GM21529 (cell line): ENCODE measurements around the gene LRIG3.
"Not testable (repeated sequence)": the region's sequence is repeated elsewhere in the genome, so short reads cannot be mapped to it uniquely, and the experiment has no call there.

Experiments
- ATAC-seq: cut with Tn5 transposase; IDR thresholded peaks from one replicate; pipeline ENCODE4 v1.9.1; 2021; ENCODE audit not compliant: unreplicated experiment

Gene LRIG3

DNA sequence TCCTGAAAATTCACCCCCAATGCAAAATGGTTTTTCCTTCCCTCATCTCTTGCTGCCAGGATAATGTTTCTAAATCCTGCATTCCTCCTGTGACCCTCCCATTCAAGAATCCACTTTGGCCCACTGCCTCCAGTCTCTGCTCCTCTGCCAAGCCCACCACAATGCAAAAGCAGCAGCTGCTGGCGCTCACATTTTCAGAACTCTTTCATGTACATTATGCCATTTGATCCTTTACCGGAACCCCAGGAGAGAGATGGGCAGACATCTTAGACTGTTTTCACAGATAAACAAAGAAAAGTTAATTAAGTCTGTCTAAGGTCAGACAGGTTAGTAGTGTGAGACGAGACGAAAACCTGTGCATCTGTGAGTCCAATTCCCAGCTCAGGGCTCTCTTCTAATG lies 12.9 kb downstream of the LRIG3 start:
- ATAC-seq, result no peak

DNA sequence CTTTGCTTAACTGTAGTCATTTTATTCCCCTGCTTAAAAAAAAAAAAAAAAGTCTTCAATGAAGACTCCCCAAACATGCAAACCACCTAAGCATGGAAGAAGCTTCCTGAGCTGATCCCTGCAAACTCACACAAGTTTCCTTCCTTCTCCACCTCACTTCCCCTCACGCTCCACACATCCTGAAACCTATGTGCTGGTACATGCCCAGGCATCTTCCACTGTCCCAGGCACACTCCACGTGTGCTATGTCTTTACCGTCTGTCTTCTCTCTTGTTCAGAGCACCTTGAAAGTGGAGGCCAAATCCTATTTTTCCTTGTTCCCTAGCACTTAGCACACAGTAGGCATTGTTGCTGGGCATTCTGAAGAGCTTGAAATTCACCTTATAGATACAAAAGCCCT lies 13.4 kb downstream of the LRIG3 start:
- no peak for ATAC-seq

DNA sequence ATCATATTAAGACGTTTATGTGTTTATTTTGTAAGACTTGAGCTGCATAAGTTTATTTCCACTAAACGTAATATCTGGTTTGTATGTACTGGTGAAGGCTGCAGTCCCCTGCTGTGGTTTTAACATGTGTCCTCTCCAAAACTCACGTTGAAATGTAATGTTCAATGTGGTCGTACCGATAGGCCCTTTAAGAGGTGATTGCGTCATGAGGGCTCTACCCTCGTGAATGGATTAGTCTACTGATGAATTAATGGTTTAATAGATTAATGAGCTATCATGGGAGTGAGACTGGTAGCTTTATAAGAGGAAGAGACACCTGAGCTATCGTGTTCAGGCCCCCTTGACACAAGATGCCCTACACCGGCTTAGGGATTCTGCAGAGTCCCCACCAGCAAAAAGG lies 14.9 kb downstream of the LRIG3 start:
- no peak for ATAC-seq

GRCh38 chr12:58902726-58903125 lies 17.6 kb downstream of the LRIG3 start:
- ATAC-seq, result not testable (repeated sequence)

DNA sequence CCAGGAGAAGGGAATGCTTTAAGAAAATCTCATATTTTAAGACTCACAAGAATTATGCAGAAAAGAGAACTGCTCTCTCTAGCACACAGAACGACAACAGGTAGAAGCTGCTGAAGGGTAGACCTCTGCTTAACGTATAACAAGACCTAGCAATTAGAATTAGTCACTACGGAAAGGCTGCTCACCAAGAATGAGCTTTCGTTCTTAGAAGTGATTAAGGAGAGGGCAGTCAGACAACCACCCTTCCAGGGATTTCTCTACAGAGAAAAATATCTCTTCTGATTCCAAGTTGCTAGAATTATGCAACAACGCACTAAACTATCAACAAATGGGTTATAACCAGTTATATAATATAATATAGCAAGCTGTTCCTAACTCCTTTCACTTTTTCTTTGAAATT lies 18.6 kb downstream of the LRIG3 start:
- ATAC-seq, result no peak

DNA sequence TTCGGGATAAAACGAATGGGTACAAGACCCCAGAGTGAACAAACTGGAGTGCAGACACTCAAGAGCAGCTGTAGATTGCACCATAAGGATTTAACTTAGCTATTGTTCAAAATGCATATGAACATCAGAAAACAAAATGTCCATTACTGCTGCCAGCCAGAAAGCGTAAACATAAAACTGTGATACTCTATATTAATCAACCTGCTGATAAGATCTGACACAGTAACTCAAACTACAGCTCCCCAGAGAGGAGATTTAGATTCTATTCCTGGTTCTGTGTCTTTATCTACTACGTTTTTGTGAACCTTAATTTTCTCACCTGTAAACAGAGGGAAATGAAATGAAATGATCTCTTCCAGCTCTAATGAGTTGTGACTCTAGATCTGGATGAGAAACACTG lies 22.3 kb downstream of the LRIG3 start:
- no peak for ATAC-seq

- ATAC-seq, result no peak
These were observed 24.0 kb downstream of the LRIG3 start for GRCh38 chr12:58896278-58896677.

DNA sequence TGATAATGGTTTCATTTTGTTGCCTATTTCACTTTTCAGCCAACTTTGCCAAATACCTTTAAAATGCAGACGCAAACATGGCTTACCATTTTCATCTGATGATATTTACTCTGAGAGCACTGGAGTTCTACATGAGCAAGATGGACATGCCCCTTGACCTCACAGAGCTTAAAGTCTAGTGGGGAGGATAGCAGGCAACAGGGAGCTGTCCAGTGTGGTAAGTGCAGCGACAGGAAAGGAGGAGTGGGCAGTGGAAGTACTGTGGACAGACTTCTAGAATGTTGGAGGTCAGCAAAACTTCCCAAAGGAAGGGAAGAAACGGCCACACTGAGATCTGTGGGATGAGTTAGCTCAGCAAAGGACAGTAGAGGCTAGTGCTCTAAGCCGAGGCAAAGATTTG lies 25.3 kb downstream of the LRIG3 start:
- ATAC-seq, result no peak

DNA sequence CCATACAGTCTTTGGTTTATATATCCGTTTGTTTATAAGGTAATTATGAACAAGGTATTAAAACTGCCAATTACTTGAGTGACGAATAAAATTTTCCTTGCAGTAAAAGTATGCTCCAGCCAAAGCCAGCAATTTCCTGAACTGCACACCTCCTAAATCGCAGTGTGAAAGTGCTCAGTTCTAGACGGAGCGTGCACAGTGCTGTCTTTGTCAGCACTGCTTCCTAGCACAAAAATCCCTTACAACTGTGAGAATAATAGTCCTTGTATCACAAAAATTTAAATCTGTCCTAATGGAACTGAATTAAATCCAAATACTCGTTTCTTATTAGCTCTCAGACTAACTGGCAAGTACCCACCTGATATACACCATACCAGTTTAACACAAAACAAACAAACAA lies 26.3 kb downstream of the LRIG3 start:
- ATAC-seq, result no peak

DNA sequence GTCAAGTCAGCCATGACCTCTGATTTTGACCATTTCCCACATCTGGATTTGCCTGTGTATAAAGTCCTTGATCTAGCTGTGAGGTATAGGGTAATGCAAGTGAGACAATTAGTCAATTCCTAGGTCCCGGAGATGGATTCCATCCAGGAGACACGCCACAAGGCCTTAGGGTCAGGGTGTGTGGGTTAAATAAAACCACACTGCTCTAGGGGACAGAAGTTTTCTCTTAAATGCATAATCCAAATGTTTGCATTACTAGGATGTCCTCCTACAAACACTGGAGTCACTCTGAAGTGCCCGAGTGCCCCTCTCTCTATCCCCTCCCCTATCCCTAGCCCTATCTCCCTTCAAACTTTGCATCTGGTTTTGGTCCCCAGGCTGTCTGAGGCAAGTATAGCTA lies 26.8 kb downstream of the LRIG3 start:
- ATAC-seq, result no peak

DNA sequence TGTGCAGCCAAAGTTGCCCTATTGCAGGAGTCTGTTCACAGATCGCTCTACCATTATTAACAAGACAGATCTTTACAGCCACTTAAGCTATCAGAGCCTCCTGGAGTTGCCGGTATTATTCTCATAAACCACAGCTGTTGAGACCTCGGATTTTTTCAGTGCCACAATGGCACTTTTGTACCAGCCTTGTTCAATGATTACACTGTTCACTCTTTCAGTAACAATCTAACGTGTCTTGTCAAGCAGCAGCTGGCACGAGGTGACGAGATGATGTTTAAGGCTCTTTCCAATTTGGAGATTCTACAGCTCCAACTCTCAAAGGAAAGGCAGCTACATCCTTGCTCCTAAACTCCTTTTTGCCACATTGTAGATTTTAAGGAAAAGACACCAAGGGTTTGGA lies 30.7 kb downstream of the LRIG3 start:
- no peak for ATAC-seq

GRCh38 chr12:58888131-58888783 lies 32.0 kb downstream of the LRIG3 start:
- no peak for ATAC-seq

- no peak for ATAC-seq
These were observed 33.2 kb downstream of the LRIG3 start for GRCh38 chr12:58887068-58887467.

DNA sequence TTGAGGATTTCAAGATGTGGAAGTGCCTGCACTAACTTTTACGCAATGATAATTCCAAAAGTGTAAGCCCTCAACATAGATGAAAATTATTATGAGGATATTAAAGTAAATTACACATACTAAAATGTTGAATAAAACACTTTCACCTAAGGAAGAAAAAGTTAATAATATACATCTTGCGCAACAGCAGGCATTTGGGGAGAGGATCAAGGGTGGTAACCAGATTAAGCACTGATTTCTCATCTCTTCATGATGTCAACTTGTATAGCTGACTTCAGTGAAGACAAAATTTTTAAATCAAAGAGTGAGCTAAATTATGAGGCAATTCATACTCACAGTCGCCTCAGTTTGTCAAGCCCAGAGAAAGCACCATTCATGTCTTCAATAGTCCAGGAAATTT lies 33.8 kb downstream of the LRIG3 start:
- no peak for ATAC-seq

DNA sequence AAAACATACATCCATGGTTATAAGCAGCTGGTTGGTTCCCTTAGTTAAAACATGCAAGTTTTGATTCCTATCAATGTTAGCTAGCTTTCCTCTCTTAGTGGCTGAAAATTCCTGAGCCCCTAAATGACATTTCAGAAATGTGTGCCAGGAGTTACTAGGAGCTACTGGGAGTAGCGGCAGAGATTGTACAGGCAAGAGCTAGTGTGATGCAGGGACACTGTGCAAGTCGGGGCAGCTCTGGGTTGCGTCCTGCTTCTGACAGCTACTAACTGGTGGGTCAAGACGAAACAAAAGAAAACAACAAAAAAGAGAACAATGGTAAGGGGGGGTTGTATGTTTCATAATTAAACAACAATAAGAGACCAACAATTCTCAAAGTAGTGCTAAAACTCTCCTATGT lies 35.4 kb downstream of the LRIG3 start:
- ATAC-seq, result no peak

DNA sequence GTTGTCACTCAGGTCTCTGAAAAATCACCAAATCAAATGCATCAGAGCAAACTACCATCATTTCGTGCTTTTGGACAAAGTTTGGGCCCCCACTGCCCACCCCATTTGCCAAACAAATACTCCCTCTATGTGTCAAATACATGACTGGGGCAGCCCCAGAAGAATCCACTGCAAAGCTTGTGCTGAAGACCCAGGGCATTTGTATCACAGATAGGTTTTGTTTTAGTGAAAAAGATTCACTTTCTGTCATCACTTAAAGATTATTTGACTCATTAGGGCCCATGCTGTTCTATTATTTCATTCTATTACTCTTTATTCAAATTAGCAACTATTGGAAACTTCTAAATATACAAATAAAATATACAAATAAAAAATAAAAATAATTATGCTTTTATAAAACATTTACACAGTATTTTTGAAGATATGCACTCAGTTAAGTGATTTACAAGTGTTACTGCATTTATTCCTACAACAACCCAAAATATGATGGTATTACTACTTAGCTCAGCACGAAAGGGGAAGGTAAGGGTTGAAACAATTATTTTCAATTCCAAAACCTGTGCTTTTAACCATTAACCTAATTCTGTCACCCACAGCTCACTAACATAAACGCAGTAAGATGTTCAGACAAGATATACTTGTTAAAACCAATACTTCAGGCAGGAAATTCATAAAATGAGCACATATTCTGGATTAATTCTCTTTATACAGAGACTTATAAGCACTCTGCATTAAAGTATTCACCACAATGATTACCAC lies 36.5 kb downstream of the LRIG3 start:
- ATAC-seq, result no peak

GRCh38 chr12:58882826-58883225 lies 37.5 kb downstream of the LRIG3 start:
- no peak for ATAC-seq

GRCh38 chr12:58881816-58882215 lies 38.5 kb downstream of the LRIG3 start:
- ATAC-seq, result no peak

DNA sequence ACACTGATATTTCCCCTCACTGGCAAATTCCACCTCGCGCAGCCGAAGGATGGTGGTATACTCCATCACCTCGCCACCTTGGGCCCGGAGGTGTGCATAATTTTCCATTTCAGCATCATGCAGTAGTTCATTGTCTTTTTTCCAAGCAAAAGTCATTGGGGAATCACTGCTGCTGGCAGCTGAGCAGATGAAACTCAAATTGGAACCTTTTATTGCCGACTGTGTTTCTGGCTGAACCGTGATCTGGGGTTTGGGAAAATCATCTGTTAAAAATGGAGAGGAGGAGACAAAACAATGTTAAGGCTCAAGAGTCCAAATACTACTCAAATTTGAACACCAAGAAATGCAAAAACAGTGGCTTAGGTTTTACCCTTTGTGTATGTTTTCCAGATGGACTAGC lies 39.7 kb downstream of the LRIG3 start:
- no peak for ATAC-seq

DNA sequence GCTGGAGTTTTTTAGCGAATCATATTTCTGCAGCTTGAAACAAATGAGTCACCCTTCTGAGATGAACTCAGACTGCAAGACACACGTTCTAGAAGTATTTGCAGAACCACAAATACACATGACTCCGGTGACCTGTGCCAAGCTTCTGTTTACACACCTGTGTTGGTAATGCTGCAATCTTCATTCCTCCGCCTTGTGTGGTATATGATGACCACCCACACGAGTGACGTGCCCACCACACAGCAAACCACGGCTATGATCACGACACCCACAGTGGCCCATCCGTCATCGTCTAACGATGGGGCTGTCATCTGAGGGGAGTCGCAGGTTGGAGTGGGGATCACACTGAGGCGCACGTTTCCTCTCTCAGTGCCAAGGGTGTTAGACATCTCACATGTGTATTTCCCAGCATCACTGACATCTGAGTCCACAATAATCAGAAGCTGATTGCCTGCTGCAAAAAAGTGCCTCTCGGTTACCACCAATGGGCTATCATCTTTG lies 43.0 kb downstream of the LRIG3 start:
- ATAC-seq, result no peak

DNA sequence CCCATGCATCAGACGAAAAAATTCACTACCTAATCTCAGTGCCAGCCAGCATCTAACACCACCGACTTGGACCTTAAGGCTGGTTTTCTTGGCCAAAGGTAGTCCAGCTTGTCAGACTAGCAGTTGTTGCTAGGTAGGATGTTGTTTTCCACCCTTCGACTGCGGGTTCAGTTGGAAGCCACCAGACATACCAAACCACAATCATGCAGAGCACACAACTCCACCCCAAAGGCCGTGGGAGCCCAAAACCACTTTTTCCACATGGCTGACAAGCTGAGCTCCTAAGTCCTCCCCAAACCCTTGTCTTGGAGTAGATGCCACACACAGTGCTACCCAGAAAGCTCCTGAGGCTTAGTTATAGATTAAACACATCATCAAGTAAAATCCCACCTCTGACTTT lies 46.8 kb downstream of the LRIG3 start:
- no peak for ATAC-seq

DNA sequence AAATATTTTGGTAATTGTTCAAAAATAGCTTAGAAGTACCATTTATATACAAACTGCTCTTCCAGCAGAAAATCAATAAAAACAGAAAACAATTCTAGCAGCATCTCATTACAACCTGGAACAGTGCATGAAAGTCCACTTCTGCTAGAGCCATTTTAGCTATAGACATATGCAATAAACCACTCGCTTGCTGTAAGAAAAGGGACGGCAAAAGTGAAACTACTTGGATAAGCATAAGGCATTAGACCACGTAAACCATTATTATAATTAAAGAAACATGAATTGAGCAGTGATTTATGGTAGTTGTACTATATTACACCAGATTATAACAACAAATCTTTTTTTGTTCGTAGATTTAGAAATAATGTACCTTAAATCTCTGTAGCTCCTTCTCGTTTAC lies 48.7 kb downstream of the LRIG3 start:
- no peak for ATAC-seq

- ATAC-seq, result no peak
These were observed 49.7 kb downstream of the LRIG3 start for GRCh38 chr12:58870595-58870994.
